ENCODE results near the gene KIF26B.

DNA sequence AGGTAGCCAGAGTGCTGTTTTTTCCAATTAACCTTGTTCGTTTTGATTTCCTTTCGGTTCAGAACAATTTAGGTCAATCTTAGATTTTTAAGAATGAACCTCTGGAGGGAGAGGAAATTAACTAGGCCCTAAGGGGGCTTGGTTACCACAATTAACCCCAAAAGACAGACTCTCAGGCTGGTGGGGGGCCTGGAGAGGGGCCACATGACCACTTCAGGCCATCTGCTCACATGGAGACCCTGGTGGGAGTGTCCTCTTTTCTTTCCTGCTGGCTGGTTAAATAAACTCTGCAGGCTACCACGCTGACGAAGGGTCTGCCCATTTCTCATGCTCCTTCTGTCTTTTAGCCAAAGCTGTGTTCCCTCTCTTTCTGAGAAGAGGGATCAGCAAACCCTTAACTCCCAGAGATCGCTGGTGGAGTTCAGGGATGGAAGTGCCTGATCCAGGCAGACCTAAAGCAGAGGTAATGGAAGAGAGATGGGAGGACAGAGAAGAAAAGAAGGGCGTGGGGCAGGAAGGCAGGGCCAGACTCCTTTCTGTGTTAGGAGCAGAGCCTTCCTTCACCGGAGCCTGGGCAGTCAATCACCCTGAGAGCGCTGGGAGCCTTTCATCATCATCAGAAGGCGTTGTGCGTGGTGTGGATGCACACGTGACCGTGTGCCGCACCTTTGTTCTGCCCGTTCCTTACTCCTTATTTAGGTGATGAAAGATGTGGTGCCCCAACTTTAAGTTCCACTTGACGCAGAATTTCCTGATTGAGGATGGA is 58.5 kb downstream of the KIF26B start:
- TF ChIP-seq, protein P1, sequence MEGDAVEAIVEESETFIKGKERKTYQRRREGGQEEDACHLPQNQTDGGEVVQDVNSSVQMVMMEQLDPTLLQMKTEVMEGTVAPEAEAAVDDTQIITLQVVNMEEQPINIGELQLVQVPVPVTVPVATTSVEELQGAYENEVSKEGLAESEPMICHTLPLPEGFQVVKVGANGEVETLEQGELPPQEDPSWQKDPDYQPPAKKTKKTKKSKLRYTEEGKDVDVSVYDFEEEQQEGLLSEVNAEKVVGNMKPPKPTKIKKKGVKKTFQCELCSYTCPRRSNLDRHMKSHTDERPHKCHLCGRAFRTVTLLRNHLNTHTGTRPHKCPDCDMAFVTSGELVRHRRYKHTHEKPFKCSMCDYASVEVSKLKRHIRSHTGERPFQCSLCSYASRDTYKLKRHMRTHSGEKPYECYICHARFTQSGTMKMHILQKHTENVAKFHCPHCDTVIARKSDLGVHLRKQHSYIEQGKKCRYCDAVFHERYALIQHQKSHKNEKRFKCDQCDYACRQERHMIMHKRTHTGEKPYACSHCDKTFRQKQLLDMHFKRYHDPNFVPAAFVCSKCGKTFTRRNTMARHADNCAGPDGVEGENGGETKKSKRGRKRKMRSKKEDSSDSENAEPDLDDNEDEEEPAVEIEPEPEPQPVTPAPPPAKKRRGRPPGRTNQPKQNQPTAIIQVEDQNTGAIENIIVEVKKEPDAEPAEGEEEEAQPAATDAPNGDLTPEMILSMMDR (IDR thresholded peaks at IDR 0.05; ENCODE audit: insufficient read depth, low read length, poor library complexity, severe bottlenecking): no peak
- no peak for TF ChIP-seq EZH2phosphoT487 (conservative IDR thresholded peaks at IDR 0.05; ENCODE audit: low read length)

All from SU-DHL-6 (cell line).